ENCODE results near the gene PABPN1. TPM values are rescaled to one million over a fixed set of nuclear protein-coding genes. Genes with fewer than 3 reads are reported as not detected.

The PABPN1 gene, protein sequence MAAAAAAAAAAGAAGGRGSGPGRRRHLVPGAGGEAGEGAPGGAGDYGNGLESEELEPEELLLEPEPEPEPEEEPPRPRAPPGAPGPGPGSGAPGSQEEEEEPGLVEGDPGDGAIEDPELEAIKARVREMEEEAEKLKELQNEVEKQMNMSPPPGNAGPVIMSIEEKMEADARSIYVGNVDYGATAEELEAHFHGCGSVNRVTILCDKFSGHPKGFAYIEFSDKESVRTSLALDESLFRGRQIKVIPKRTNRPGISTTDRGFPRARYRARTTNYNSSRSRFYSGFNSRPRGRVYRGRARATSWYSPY
- 61.7 and 123 TPM in 2 replicates for total RNA-seq

DNA sequence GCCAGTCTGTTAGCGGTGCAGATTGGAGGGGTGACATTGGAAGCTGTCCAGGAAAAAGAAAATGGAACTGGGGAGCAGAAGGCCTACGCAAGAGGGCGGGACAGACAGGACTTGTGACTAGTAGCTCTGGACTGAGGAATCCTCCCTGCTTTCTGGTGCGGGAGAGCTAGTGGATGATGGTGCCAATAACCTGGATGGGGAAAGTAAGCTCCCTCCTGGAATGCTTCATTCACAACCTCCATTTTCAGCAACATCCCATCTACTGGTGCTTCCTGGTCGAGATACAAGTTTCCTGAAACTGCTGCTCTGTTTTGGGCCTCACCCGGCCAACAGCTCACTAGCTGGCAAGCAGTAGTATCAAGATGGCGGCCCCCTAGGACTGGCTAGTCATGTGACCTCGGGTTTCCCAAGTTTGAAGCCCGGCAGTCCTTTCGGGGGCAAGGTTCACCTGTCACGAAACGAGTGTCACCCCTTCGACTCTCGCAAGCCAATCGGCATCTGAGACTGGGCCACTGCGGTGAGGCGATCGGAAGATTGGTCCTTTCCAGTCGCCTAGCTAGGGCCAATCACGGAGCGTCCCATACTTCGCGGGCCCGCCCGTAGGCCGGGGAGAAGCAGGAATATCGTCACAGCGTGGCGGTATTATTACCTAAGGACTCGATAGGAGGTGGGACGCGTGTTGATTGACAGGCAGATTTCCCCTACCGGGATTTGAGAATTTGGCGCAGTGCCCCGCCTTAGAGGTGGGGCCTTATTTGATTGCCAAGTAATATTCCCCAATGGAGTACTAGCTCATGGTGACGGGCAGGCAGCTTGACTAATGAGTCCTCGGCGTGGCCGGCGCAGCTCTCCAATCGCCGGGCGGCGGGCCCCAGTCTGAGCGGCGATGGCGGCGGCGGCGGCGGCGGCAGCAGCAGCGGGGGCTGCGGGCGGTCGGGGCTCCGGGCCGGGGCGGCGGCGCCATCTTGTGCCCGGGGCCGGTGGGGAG, at the start of gene PABPN1:
PABPN1 (plus strand) TSS at position 874 of the 988 bp plus-strand sequence; CDS start at position 887, 13 bp downstream.

DNA sequence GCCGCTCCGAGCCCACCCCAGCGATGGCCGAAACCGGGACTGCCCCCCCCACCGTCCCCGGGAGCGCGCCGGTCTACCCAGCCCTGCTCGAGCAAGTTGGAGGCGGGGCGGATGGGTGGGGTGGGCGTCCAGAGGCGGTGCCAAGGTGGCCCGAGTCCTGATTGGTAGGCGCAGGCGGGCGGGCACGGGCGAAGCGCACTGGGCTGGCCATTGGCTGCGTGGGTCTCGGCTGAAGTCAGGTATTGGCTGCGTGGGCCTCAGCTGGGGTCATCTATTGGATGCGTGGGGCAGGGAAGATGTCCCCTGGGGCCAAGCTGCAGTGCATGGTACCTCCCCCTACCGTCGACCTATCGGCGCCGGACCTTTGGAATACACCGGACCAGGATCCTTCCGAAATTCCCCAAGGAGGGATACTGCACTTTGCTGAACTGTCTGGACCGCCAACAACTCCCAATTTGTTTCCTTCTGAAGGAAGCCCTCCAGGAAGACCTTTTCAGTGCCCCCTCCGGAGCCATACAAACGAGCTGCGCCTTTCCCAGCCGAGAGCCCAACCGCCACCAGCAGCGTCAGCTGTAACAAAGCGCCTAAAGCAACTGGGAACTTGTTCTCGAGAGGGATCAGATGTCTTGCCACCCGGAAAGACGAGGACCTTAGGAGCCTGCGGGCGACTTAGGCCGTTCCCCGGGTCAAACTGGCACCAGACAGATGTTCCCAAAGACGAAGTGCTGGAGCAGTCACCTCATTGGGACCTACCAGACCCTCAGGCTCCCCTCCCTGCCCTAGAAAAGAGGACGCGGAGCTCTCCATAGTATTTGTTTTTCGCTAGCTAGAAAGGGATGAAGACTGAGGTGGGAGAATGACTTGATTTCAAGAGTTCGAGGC, 35.0 kb upstream of the PABPN1 start, which contains the start of gene HOMEZ:
HOMEZ (minus strand) TSS at position 113 of the 882 bp plus-strand sequence. CDS start 180 bp downstream, outside the sequence.

DNA sequence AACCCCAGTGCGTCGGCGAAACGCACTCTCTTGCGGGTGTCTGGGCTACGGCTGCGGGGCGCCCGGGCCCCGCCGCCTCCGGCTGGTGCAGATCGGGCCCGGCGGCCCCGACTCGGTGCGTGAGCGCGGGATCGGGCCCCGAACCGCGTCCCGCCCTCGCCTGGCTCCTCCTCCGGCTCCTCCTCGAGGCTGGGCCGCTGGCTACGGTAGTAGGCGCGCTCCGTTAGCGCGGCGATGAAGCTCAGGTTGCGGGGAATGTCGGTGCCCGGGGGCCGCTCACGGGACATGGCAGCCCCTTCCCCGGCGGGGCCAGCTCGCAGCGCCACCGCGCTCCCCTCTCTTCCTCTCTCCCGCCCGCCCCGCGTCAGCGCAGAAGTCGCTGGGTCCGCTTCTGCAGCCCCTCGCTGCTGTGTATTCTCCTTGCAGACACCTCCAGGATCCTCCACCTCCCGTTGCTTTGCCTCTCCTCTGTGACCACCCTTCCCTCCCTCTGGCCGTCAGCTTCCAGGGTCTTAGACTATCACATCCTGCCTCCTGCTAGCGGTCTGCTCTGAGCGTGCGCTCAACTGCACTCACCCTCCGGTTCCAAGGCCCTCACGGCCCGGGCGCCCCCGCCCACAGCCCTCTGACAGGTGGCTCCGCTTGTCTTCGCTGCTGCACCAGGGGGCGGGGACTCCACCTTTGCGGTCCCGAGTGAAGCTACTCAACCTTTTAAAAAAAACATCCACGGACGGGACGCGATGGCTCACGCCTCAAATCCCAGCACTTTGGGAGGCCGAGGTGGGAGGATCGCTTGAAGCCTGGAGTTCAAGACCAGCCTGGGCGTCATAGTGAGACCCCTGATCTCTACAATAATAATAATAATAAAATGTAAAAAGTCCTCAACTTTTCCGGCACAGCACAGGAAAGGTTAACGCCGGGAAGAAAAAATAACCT, 18.7 kb upstream of the PABPN1 start, which contains the start of gene PPP1R3E:
PPP1R3E (minus strand) TSS at position 570 of the 936 bp plus-strand sequence; CDS start at position 287, 283 bp downstream.

DNA sequence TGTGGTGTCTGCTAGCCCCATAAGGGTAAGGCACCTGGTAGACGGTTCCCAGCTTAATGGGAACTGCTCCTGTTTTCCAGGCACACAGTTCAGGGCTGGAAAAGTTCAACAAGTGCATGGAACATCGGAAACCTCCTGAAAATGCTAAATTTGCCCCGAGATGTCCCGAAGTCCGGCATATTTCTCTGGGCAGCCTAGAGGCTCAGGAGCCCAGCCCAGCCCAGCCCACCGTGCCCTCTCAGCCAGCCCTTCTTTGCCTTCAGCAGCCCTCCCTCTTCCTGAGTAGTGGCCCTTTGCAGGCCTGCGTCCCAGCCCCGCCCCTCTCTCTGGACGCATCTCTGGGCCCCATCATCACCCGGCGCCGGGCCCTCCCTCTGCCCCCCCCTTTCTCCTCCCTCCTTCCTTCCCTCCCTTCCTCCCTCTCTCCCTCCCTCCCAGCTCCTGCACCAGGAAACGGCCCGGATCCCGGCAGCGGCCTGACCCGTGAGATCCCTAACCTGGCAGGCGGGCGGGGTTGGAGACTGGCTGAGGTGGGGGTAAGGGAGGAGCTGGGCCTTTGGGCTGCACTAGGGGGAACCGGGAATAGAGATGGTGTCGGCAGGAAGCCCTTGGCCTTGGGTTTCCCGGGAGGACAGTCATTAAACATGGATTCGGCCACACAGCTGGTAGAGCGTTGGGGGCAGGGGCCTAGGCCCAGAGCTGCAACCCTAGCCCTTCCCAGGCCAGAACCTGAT, 14.7 kb upstream of the PABPN1 start, which contains the start of gene BCL2L2:
BCL2L2 (plus strand) TSS at position 422 of the 734 bp plus-strand sequence. CDS start 935 bp downstream, outside the sequence.

DNA sequence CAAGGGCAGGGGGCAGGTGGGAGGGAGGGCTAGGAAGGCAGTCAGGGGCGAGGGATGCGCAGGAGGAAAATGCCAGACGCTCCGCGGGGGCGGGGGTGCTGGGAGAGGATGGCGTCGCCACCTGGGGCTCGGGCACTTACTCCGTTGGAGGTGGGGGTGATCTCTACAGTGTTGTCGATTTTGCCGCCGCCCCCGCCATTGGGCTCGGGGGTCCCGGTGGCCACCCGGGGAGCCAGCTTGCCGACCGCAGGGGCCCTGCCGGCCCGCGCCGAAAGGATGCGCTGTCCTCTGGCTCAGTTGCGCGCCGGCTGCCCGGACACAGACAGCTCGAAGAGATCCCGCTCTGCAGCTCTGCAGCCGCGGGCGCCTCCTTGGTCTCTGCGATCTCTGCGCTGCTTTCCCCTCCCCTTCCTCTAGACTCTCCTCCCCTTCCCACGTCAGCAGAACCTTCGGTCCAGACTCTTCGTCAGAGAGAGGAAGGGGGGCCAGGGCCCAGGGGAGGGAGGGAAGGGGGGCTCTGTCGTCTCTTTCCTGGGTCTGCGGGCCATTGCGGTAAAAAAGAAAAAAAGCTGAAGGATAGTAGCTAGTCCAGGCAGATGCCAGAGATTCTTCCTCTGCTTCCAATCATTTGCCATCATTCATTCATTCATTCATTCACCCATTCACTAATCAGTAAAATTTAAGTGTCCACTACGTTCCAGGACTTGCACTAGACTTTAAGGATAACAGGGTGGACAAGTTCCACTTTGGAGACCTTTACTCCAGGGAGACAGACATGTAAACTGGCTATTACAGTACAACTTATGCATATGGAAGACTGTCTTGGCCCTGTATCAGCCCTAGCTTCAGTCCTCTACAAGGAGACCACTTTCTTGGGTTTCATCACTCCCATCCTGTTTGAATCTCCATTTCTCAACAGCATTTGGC, 31.5 kb downstream of the PABPN1 start, which contains the start of gene SLC22A17:
SLC22A17 (minus strand) TSS at position 382 of the 927 bp plus-strand sequence.

DNA sequence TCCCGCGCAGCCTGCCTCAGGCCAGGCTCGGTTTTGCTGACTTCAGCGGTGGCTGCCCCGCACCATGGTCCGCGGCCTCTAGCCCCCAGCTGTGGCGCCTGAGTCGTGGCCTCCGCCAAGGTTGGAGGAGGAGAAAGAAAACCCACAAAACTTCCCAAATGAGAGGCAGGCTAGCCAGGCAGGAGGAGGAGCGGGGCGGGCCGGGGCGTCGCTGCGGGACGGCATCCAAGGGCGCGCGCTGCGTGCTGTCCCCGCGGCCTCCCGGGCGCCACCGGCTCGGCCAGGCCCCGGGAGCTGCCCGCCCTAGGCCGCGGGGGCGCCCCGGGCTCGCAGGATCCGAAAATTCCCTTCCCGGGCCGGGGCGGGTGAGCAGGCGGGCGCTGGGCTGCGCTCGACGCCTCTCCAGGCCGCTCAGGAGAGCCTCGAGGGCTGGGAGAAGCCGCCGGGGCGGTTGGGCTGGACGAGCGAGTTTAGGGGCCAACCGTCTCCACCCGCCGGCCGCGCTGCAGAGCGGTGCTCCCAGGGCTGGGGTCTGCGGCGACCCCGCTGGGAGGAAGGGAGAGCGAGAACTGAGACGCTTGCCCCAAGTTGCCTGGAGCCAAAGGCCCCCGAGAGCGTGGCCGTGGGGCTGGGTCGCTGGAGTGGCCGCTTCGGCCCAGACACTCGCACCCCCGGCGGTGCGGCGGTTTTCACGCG, 43.9 kb downstream of the PABPN1 start, which contains the start of gene EFS:
EFS (minus strand) TSS at position 137 of the 696 bp plus-strand sequence. CDS start 147 bp downstream, outside the sequence.

DNA sequence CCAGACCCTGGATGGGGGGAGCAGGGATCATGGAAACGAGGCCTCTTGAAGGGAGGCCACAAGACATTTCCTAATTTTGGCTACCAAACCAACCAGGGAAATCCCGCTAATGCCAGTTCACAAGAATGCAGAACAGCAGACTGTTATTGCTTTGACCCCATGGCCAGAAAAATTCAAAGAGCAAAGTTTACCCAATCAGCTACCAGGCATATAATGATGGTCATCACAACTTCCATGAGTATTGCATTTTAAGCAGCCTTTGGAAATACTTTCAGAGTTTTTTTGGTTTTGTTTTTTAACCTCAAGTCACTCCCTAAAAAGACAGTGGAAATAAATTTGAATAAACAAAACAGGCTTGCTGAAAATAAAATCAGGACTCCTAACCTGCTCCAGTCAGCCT, 51.3 kb downstream of the PABPN1 start, which contains the start of gene IL25:
IL25 (plus strand) TSS at position 301 of the 400 bp plus-strand sequence.

Other genes starting within 250 kb of the PABPN1 start
- 46.8 and 87.8 TPM in 2 replicates for gene ACIN1, start 226.3 kb upstream of the PABPN1 start, total RNA-seq
- 38.1 and 57.7 TPM in 2 replicates for gene C14orf119, start 226.0 kb upstream of the PABPN1 start, total RNA-seq
- not detected in 2 replicates for gene CIROP, start 216.5 kb upstream of the PABPN1 start, total RNA-seq
- gene CEBPE, start 202.2 kb upstream of the PABPN1 start, total RNA-seq: not detected in 2 replicates
- gene SLC7A8, start 137.8 kb upstream of the PABPN1 start, total RNA-seq: under 0.01 and 1.4 TPM in 2 replicates
- not detected in 2 replicates for gene RNF212B, start 83.5 kb upstream of the PABPN1 start, total RNA-seq
- gene HOMEZ, start 35.3 kb upstream of the PABPN1 start, total RNA-seq: 2.5 and 4.2 TPM in 2 replicates
- 1.9 and 5.6 TPM in 2 replicates for gene PPP1R3E, start 18.6 kb upstream of the PABPN1 start, total RNA-seq
- gene BCL2L2, start 14.6 kb upstream of the PABPN1 start, total RNA-seq: 18.3 and 18.4 TPM in 2 replicates
- 11.5 and 40.9 TPM in 2 replicates for gene SLC22A17, start 31.4 kb downstream of the PABPN1 start, total RNA-seq
- gene EFS, start 43.7 kb downstream of the PABPN1 start, total RNA-seq: 4.2 and 4.6 TPM in 2 replicates
- not detected in 2 replicates for gene IL25, start 51.4 kb downstream of the PABPN1 start, total RNA-seq
- gene CMTM5, start 55.6 kb downstream of the PABPN1 start, total RNA-seq: 0.28 and 0.58 TPM in 2 replicates
- not detected in 2 replicates for gene MYH6, start 86.8 kb downstream of the PABPN1 start, total RNA-seq
- not detected in 2 replicates for gene MYH7, start 114.2 kb downstream of the PABPN1 start, total RNA-seq
- gene NGDN, start 148.2 kb downstream of the PABPN1 start, total RNA-seq: 49.9 and 51.4 TPM in 2 replicates
- under 0.01 and 0.56 TPM in 2 replicates for gene ZFHX2, start 230.3 kb downstream of the PABPN1 start, total RNA-seq
- 11.3 and 23.4 TPM in 2 replicates for gene THTPA, start 234.8 kb downstream of the PABPN1 start, total RNA-seq
- gene AP1G2, start 246.3 kb downstream of the PABPN1 start, total RNA-seq: 7.9 and 13.2 TPM in 2 replicates